GM12891 (cell line): ENCODE measurements around the gene ABHD8.

Experiments used
- POLR2A ChIP-seq: IDR thresholded peaks from 2 replicates; pipeline ENCODE4 v1.6.1; 2011; ENCODE audit warnings: low read depth, low read length, control low read depth
- POLR2AphosphoS5 ChIP-seq: IDR thresholded peaks from 2 replicates; pipeline ENCODE4 v1.6.1; 2011; ENCODE audit warnings: low read depth, low read length, control low read depth
- SPI1 ChIP-seq: IDR thresholded peaks from 2 replicates; pipeline ENCODE4 v1.6.1; 2011; ENCODE audit warnings: low read depth, low read length, control low read depth

DNA sequence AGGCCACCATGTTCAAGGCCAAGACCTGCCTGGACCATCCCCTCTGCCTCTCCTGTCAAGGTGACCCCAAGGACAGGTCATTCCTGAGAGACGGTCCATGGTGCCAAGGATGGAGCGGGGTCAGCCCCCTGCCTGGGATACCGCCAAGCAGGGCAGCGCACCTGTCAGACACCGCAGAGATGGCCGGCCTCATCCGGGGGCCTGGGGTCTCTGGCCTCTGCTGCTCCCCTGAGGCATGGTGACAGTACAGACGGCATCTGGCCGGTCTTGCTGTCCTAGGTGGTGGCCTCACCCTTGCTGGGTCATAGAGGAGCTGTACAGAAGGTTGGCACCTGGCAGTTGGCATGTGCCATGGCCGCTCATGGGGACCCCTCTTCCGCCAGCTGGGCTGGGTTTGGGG lies 17.2 kb upstream of the ABHD8 start:
- no peak for TF ChIP-seq POLR2AphosphoS5
- TF ChIP-seq POLR2A = no peak
- TF ChIP-seq SPI1 = no peak
